OCI-LY7 (cell line): Measurements from ENCODE around the gene EXOSC1.

Source experiments
- EZH2phosphoT487 ChIP-seq: fragments of 200-600 bp; sonication (generic); IDR thresholded peaks from 2 replicates; pipeline ENCODE4 v1.6.1; 2018; ENCODE audit warnings: low read depth, borderline replicate concordance, mild to moderate bottlenecking, mixed run types, antibody characterized with exemption, low read length, moderate library complexity, mixed read lengths
- TF ChIP-seq, protein P1 (sequence below): fragments of 200-600 bp; sonication (generic); conservative IDR thresholded peaks from 2 replicates; pipeline ENCODE4 v1.5.1; 2014; ENCODE audit warnings: mild to moderate bottlenecking, antibody characterized with exemption, low read length, moderate library complexity, mixed read lengths

GRCh38 chr10:97466755-97467154 is 20.9 kb upstream of the EXOSC1 start:
- TF ChIP-seq, protein P1, sequence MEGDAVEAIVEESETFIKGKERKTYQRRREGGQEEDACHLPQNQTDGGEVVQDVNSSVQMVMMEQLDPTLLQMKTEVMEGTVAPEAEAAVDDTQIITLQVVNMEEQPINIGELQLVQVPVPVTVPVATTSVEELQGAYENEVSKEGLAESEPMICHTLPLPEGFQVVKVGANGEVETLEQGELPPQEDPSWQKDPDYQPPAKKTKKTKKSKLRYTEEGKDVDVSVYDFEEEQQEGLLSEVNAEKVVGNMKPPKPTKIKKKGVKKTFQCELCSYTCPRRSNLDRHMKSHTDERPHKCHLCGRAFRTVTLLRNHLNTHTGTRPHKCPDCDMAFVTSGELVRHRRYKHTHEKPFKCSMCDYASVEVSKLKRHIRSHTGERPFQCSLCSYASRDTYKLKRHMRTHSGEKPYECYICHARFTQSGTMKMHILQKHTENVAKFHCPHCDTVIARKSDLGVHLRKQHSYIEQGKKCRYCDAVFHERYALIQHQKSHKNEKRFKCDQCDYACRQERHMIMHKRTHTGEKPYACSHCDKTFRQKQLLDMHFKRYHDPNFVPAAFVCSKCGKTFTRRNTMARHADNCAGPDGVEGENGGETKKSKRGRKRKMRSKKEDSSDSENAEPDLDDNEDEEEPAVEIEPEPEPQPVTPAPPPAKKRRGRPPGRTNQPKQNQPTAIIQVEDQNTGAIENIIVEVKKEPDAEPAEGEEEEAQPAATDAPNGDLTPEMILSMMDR = no peak
- TF ChIP-seq EZH2phosphoT487 = no peak
